Measurements from ENCODE around the gene IGF1R. TPM values are rescaled to one million over a fixed set of nuclear protein-coding genes. Genes with fewer than 3 reads are reported as not detected.
A peak's percentile ranks its signal among the peaks of the same experiment; 100 is the strongest.

Gene IGF1R
- total RNA-seq, 6 donors from 2014 or later, result 31.0 to 142 (median 63.8) TPM

DNA sequence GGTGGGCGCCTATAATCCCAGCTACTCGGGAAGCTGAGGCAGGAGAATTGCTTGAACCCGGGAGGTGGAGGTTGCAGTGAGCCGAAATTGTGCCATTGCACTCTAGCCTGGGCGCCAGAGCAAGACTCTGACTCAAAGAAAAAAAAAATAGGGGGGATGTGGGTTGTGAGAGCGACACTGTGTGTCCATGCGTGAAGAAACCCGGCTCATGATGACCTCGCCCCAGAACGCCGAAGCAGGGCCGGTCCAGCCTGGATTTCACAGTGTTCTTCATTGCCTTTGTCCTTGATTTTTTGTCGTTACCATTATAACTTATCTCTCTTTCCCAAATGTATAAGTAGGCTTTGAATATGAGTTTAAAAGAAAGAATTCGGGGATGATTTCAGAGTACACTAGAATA is 230.5 kb downstream of the IGF1R start:
- H3K4me3 ChIP-seq, result no peak overlapping the region
- H3K27me3 ChIP-seq, result no peaks in the 10 kb centered on the region
- H3K4me1 ChIP-seq, result peaks cover 28 to 43% (median 32%) of the 10 kb centered on the region in 4 donors
- H3K9me3 ChIP-seq, result no peaks in the 10 kb centered on the region
- 93 to 96% methylated on average over 14 of the region's 14 CpGs for WGBS, 2 donors
- no peak for TF ChIP-seq POLR2AphosphoS5 (IDR thresholded peaks at IDR 0.05)
- TF ChIP-seq, protein P1, sequence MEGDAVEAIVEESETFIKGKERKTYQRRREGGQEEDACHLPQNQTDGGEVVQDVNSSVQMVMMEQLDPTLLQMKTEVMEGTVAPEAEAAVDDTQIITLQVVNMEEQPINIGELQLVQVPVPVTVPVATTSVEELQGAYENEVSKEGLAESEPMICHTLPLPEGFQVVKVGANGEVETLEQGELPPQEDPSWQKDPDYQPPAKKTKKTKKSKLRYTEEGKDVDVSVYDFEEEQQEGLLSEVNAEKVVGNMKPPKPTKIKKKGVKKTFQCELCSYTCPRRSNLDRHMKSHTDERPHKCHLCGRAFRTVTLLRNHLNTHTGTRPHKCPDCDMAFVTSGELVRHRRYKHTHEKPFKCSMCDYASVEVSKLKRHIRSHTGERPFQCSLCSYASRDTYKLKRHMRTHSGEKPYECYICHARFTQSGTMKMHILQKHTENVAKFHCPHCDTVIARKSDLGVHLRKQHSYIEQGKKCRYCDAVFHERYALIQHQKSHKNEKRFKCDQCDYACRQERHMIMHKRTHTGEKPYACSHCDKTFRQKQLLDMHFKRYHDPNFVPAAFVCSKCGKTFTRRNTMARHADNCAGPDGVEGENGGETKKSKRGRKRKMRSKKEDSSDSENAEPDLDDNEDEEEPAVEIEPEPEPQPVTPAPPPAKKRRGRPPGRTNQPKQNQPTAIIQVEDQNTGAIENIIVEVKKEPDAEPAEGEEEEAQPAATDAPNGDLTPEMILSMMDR (IDR thresholded peaks at IDR 0.05), result no peak
- TF ChIP-seq EP300 (IDR thresholded peaks at IDR 0.05), result no peak
- TF ChIP-seq POLR2A (IDR thresholded peaks at IDR 0.05), result no peak
- no peak for DNase-seq
- no peaks in the 10 kb centered on the region for H3K36me3 ChIP-seq
- H3K27ac ChIP-seq, result no peak overlapping the region
- no peak for ATAC-seq (ENCODE audit: low FRiP score in 2 of 2)

- WGBS, 2 donors, result 68 to 71% methylated on average over 14 of the region's 14 CpGs
- ATAC-seq (ENCODE audit: low FRiP score in 2 of 2) (peak in 1 of 2 donors; percentile 76), DNase-seq (no peak)
- Histone ChIP-seq H3K36me3 (no peaks in the 10 kb centered on the region), H3K27me3 (no peaks in the 10 kb centered on the region), H3K9me3 (no peaks in the 10 kb centered on the region), H3K27ac (no peak overlapping the region), H3K4me1 (peaks cover 3 to 33% (median 10%) of the 10 kb centered on the region in 4 donors), H3K4me3 (no peak overlapping the region)
- no peak for TF ChIP-seq EP300 (IDR thresholded peaks at IDR 0.05)
- no peak for TF ChIP-seq POLR2A (IDR thresholded peaks at IDR 0.05)
- no peak for TF ChIP-seq POLR2AphosphoS5 (IDR thresholded peaks at IDR 0.05)
- TF ChIP-seq, protein P1 (IDR thresholded peaks at IDR 0.05), result peak; percentile 34 to 72 (median 62)
Observed at GRCh38 chr15:98881526-98882520, 233.5 kb downstream of the IGF1R start.

- ATAC-seq (ENCODE audit: low FRiP score in 2 of 2), result no peak
- TF ChIP-seq, protein P1 (IDR thresholded peaks at IDR 0.05), result no peak
- TF ChIP-seq POLR2A (IDR thresholded peaks at IDR 0.05) (no peak), POLR2AphosphoS5 (IDR thresholded peaks at IDR 0.05) (no peak), EP300 (IDR thresholded peaks at IDR 0.05) (no peak)
- H3K27me3 ChIP-seq, result no peaks in the 10 kb centered on the region
- DNase-seq, result peak in 1 of 2 donors; percentile 22
- H3K4me1 ChIP-seq, result peaks cover 0 to 33% (median 4%) of the 10 kb centered on the region in 4 donors
- H3K9me3 ChIP-seq, result no peaks in the 10 kb centered on the region
- WGBS, 2 donors, result 94% methylated on average over 11 of the region's 11 CpGs
- H3K4me3 ChIP-seq, result no peak overlapping the region
- H3K27ac ChIP-seq, result no peak overlapping the region
- H3K36me3 ChIP-seq, result no peaks in the 10 kb centered on the region
Observed at GRCh38 chr15:98883478-98883877, 235.1 kb downstream of the IGF1R start.

DNA sequence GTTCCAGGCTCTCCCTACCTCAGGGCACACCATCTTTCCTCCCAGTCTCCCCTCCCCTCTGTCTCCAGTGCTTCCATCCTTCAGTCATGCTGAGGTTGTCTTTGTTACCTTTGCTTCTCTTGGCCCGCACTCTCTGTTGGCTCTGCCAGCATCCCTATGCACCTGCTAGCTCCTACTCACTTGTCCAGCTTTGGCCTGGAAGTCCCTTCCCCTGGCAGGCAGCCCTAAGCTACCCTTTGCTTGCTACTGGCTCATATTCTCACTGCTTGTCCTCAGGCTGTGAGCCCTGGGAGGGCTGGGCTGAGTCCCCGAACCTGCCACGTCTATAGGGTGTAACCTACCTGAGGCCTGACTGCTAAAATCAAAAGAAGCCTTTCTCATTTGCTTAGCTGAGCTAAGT is 236.6 kb downstream of the IGF1R start:
- peaks cover 0 to 33% (median 10%) of the 10 kb centered on the region in 4 donors for H3K4me1 ChIP-seq
- no peaks in the 10 kb centered on the region for H3K27me3 ChIP-seq
- H3K9me3 ChIP-seq, result no peaks in the 10 kb centered on the region
- H3K4me3 ChIP-seq, result no peak overlapping the region
- H3K36me3 ChIP-seq, result no peaks in the 10 kb centered on the region
- ATAC-seq (ENCODE audit: low FRiP score in 2 of 2) (no peak), DNase-seq (no peak)
- 89 to 100% methylated on average over 1 to 3 of the region's 3 CpGs for WGBS, 2 donors
- peak overlapping the region in 1 of 4 donors; percentile 33 for H3K27ac ChIP-seq
- TF ChIP-seq EP300 (IDR thresholded peaks at IDR 0.05), result no peak
- no peak for TF ChIP-seq POLR2A (IDR thresholded peaks at IDR 0.05)
- TF ChIP-seq POLR2AphosphoS5 (IDR thresholded peaks at IDR 0.05), result no peak
- TF ChIP-seq, protein P1 (IDR thresholded peaks at IDR 0.05), result no peak
